Nephron progenitor cell (in vitro differentiated cells): ENCODE data around the gene NFATC2.

ENCODE experiments used
- DNase-seq: peaks from one replicate; pipeline ENCODE4 v3.0.0; 2021
- H3K27ac Mint-ChIP-seq: 2 replicates; pipeline ENCODE4 v1.8.0; 2021; ENCODE audit warnings: mild to moderate bottlenecking, moderate library complexity, mixed read lengths
- H3K27me3 Mint-ChIP-seq: 2 replicates; pipeline ENCODE4 v1.8.0; 2021; ENCODE audit warnings: mild to moderate bottlenecking, low read depth, mixed read lengths; ENCODE audit not compliant: poor library complexity
- H3K36me3 Mint-ChIP-seq: 2 replicates; pipeline ENCODE4 v1.8.0; 2021; ENCODE audit warnings: low read depth, mixed read lengths
- H3K4me1 Mint-ChIP-seq: 2 replicates; pipeline ENCODE4 v1.8.0; 2021; ENCODE audit warnings: mixed read lengths
- H3K4me3 Mint-ChIP-seq: 2 replicates; pipeline ENCODE4 v1.8.0; 2021; ENCODE audit warnings: mild to moderate bottlenecking, moderate library complexity, mixed read lengths
- H3K9me3 Mint-ChIP-seq: 2 replicates; pipeline ENCODE4 v1.8.0; 2021; ENCODE audit warnings: mild to moderate bottlenecking, moderate library complexity, mixed read lengths
- CTCF ChIP-seq: fragments of 200-600 bp; sonication (generic); IDR thresholded peaks from 2 replicates; pipeline ENCODE4 v1.5.0; 2021; ENCODE audit warnings: antibody characterized with exemption

NFATC2 gene

GRCh38 chr20:51354191-51354768 is 188.2 kb downstream of the NFATC2 start:
- TF ChIP-seq CTCF, result no peak
- Mint-ChIP-seq H3K4me3 (no peak overlapping the region), H3K36me3 (no peaks in the 10 kb centered on the region), H3K9me3 (no peaks in the 10 kb centered on the region), H3K27me3 (peaks cover 9% of the 10 kb centered on the region), H3K4me1 (peaks cover 57% of the 10 kb centered on the region), H3K27ac (peak overlapping the region; percentile 85)
- no peak for DNase-seq

- Mint-ChIP-seq H3K36me3 (no peaks in the 10 kb centered on the region), H3K4me1 (peaks cover 58% of the 10 kb centered on the region), H3K27ac (no peak overlapping the region), H3K27me3 (peaks cover 5% of the 10 kb centered on the region), H3K4me3 (no peak overlapping the region), H3K9me3 (no peaks in the 10 kb centered on the region)
- DNase-seq, result no peak
- TF ChIP-seq CTCF, result no peak
Measured at GRCh38 chr20:51353491-51353890, 189.0 kb downstream of the NFATC2 start.

- no peak for DNase-seq
- TF ChIP-seq CTCF, result no peak
- Mint-ChIP-seq H3K9me3 (no peaks in the 10 kb centered on the region), H3K4me1 (peaks cover 58% of the 10 kb centered on the region), H3K27ac (no peak overlapping the region), H3K27me3 (peaks cover 10% of the 10 kb centered on the region), H3K36me3 (no peaks in the 10 kb centered on the region), H3K4me3 (no peak overlapping the region)
Measured at GRCh38 chr20:51352791-51353190, 189.7 kb downstream of the NFATC2 start.

- Mint-ChIP-seq H3K9me3 (no peaks in the 10 kb centered on the region), H3K27me3 (peaks cover 14% of the 10 kb centered on the region), H3K4me1 (peaks cover 58% of the 10 kb centered on the region), H3K36me3 (no peaks in the 10 kb centered on the region), H3K4me3 (peak overlapping the region; percentile 24), H3K27ac (peak overlapping the region; percentile 82)
- TF ChIP-seq CTCF, result no peak
- DNase-seq, result no peak
Measured at GRCh38 chr20:51350941-51351631, 191.4 kb downstream of the NFATC2 start.

- Mint-ChIP-seq H3K4me3 (no peak overlapping the region), H3K36me3 (no peaks in the 10 kb centered on the region), H3K9me3 (peaks cover 10% of the 10 kb centered on the region), H3K4me1 (peaks cover 38% of the 10 kb centered on the region), H3K27me3 (peaks cover 29% of the 10 kb centered on the region), H3K27ac (no peak overlapping the region)
- no peak for TF ChIP-seq CTCF
- no peak for DNase-seq
Measured at GRCh38 chr20:51348876-51349275, 193.6 kb downstream of the NFATC2 start.

- Mint-ChIP-seq H3K36me3 (no peaks in the 10 kb centered on the region), H3K4me3 (no peak overlapping the region), H3K4me1 (peaks cover 29% of the 10 kb centered on the region), H3K27ac (no peak overlapping the region), H3K9me3 (peaks cover 20% of the 10 kb centered on the region), H3K27me3 (peaks cover 36% of the 10 kb centered on the region)
- TF ChIP-seq CTCF, result no peak
- no peak for DNase-seq
Measured at GRCh38 chr20:51347831-51348230, 194.7 kb downstream of the NFATC2 start.
